K562 (cell line): ENCODE measurements around the gene ZNF565. TPM values are rescaled to one million over a fixed set of nuclear protein-coding genes. Genes with fewer than 3 reads are reported as not detected.
A peak's percentile ranks its signal among the peaks of the same experiment; 100 is the strongest.

Source experiments
- ARID3A ChIP-seq: IDR thresholded peaks from 2 replicates; pipeline ENCODE4 v1.6.1; 2012; ENCODE audit warnings: low read depth, low read length, improper control_type of control experiment, borderline replicate concordance
- ATF7 ChIP-seq: fragments of 450-650 bp; IDR thresholded peaks from 2 replicates; pipeline ENCODE4 v1.7.1; 2014; ENCODE audit warnings: mild to moderate bottlenecking, moderate library complexity
- CBX3 ChIP-seq, 2 experiments: IDR thresholded peaks; 1 replicate in 1 of 2; 2 replicates in 1 of 2; pipeline ENCODE4 v1.6.1; 2012; ENCODE audit warnings: inconsistent platforms in 2 of 2, low read length in 2 of 2, borderline replicate concordance in 1 of 2, control low read depth in 1 of 2
- CTCF ChIP-seq, 3 experiments: IDR thresholded peaks in 2 of 3; conservative IDR thresholded peaks in 1 of 3; 2 replicates each; pipeline ENCODE4 v1.5.1; 2011 to 2012; ENCODE audit warnings: low read length in 3 of 3, mild to moderate bottlenecking in 3 of 3, control low read depth in 2 of 3, improper control_type of control experiment in 1 of 3, inconsistent platforms in 1 of 3, low read depth in 1 of 3, mixed read lengths in 1 of 3, moderate library complexity in 1 of 3; ENCODE audit not compliant: insufficient read depth in 2 of 3
- EGR1 ChIP-seq: fragments of 450-650 bp; conservative IDR thresholded peaks from 2 replicates; pipeline ENCODE4 v1.6.1; 2017; ENCODE audit warnings: mild to moderate bottlenecking
- HES1 ChIP-seq: fragments of 450-650 bp; IDR thresholded peaks from 2 replicates; pipeline ENCODE4 v1.6.1; 2016; ENCODE audit warnings: low read depth, mild to moderate bottlenecking, moderate library complexity
- ID3 ChIP-seq, 2 experiments: fragments of 250-450 bp in 1 of 2; fragments of 450-650 bp in 1 of 2; sonication (Bioruptor Pico) in 1 of 2; IDR thresholded peaks; 2 replicates each; pipeline versions ENCODE4 v1.6.1 to v1.8.0; 2016 to 2021; ENCODE audit warnings: mild to moderate bottlenecking in 2 of 2, moderate library complexity in 2 of 2, missing compliant biosample characterization in 1 of 2, missing genetic modification characterization in 1 of 2
- IRF2 ChIP-seq: sonication (generic); formaldehyde crosslinking; IDR thresholded peaks from 2 replicates; pipeline ENCODE4 v1.8.1; 2022; ENCODE audit warnings: mild to moderate bottlenecking, missing genetic modification reagents
- KAT7 ChIP-seq: sonication (generic); formaldehyde crosslinking; IDR thresholded peaks from 2 replicates; pipeline ENCODE4 v1.8.0; 2022; ENCODE audit warnings: missing genetic modification reagents, mild to moderate bottlenecking, borderline replicate concordance
- MAFK ChIP-seq: IDR thresholded peaks from 2 replicates; pipeline ENCODE4 v1.6.1; 2011; ENCODE audit warnings: low read length, improper control_type of control experiment
- NR1H2 ChIP-seq: sonication (generic); formaldehyde crosslinking; IDR thresholded peaks from 2 replicates; pipeline ENCODE4 v1.4.0; 2020; ENCODE audit warnings: mild to moderate bottlenecking, missing genetic modification reagents
- PKNOX1 ChIP-seq: fragments of 450-650 bp; IDR thresholded peaks from 2 replicates; pipeline ENCODE4 v1.6.1; 2016
- POU5F1 ChIP-seq: fragments of 150-350 bp; IDR thresholded peaks from 2 replicates; pipeline ENCODE4 v1.6.1; 2014; ENCODE audit warnings: borderline replicate concordance, low read length, low read depth, mild to moderate bottlenecking; ENCODE audit not compliant: partially characterized antibody
- PYGO2 ChIP-seq: fragments of 450-650 bp; IDR thresholded peaks from 2 replicates; pipeline ENCODE4 v1.6.1; 2016; ENCODE audit warnings: mild to moderate bottlenecking, missing genetic modification characterization, moderate library complexity, missing compliant biosample characterization
- USF2 ChIP-seq: sonication (generic); formaldehyde crosslinking; IDR thresholded peaks from 2 replicates; pipeline ENCODE4 v1.5.0; 2020; ENCODE audit warnings: missing genetic modification reagents
- ZBTB1 ChIP-seq: sonication (generic); formaldehyde crosslinking; IDR thresholded peaks from 2 replicates; pipeline ENCODE4 v1.8.1; 2023; ENCODE audit warnings: missing genetic modification reagents, low read depth, mild to moderate bottlenecking, borderline replicate concordance
- ZC3H8 ChIP-seq: fragments of 450-650 bp; IDR thresholded peaks from 2 replicates; pipeline ENCODE4 v1.6.1; 2017
- ZNF384 ChIP-seq: IDR thresholded peaks from 2 replicates; pipeline ENCODE4 v1.6.1; 2012; ENCODE audit warnings: low read depth, low read length, improper control_type of control experiment
- ZNF583 ChIP-seq: fragments of 250-450 bp; sonication (Bioruptor Pico); IDR thresholded peaks from 2 replicates; pipeline ENCODE4 v1.4.0; 2020
- ZSCAN29 ChIP-seq: fragments of 450-650 bp; IDR thresholded peaks from 2 replicates; pipeline ENCODE4 v1.6.1; 2017
- polyA plus RNA-seq, 8 experiments: library from polyadenylated mRNA; depleted of rRNA in 4 of 8; stranded (reverse) in 5 of 8; unstranded in 3 of 8; fragments of >200 nt; fragmentation: Nextera tagmentation in 2 of 8; fragmentation: Illumina TruSeq in 1 of 8; extraction: Ambion mirVana in 2 of 8; extraction: Trizol in 1 of 8; gene quantifications; 2 replicates each; pipeline versions ENCODE4 v1.2.1 to v1.2.3, GENCODE V29; 2011 to 2014; ENCODE audit warnings: inconsistent platforms in 1 of 8, missing spikeins in 1 of 8
- total RNA-seq, 7 experiments: library from RNA; depleted of rRNA in 6 of 7; stranded (reverse); fragments of >200 nt in 6 of 7; fragmentation: Illumina TruSeq in 2 of 7; extraction: Trizol in 2 of 7; gene quantifications; 2 replicates each; pipeline versions ENCODE4 v1.2.1 to v1.2.3, GENCODE V29; 2011 to 2021; ENCODE audit warnings: low replicate concordance in 1 of 7

Gene ZNF565
- total and polyA plus RNA-seq, 9 of the 15 experiments (the other 6 are each of a cell fraction or from before 2014, with no cell fraction given): 1.3 to 3.2 (median 2.6) TPM

GRCh38 chr19:36139473-36140303, 74.8 kb downstream of the ZNF565 start, which contains the start of gene CAPNS1 (continued):
- TF ChIP-seq ID3 (CRISPR knock-in tag; IDR thresholded peaks at IDR 0.05) (no peak), ID3 (tag; IDR thresholded peaks at IDR 0.05) (0 out of 2 replicates have a peak, but pooled peaks have one; percentile 46), CTCF (IDR thresholded peaks at IDR 0.05 in 2 of 3, conservative IDR thresholded peaks at IDR 0.05 in 1 of 3; ENCODE audit: insufficient read depth in 2 of 3, low read depth in 1 of 3, low read length in 3 of 3) (peak in 2 of 3 experiments; percentile 17 to 35; a peak in 3 of 6 replicates), KAT7 (peak; percentile 29; the same call in 1 of the 2 replicates), MAFK (no peak; the same call in 1 of the 2 replicates), HES1 (no peak), ZSCAN29 (no peak), ZNF583 (CRISPR knock-in tag) (no peak), PYGO2 (no peak), EGR1 (peak; percentile 81), IRF2 (CRISPR knock-in tag) (no peak), NR1H2 (no peak), ZC3H8 (no peak), POU5F1 (no peak), ARID3A (no peak), CBX3 (IDR thresholded peaks at IDR 0.05; ENCODE audit: borderline replicate concordance in 1 of 2, low read length in 2 of 2) (no peak; a peak in 1 of 3 replicates), ZNF384 (no peak), USF2 (CRISPR knock-in tag) (no peak), ZBTB1 (CRISPR knock-in tag) (peak; percentile 78), ATF7 (peak; percentile 89), PKNOX1 (peak; percentile 4; the same call in 1 of the 2 replicates)
